Activated naive CD8-positive, alpha-beta T cell treated with anti-CD3 and anti-CD28 coated beads, Interleukin-2, amount 50 U/mL, for 16 hours (primary cell): ENCODE measurements around the gene PPL.
"Not testable (repeated sequence)": the region's sequence is repeated elsewhere in the genome, so short reads cannot be mapped to it uniquely, and the experiment has no call there.

Source experiments
- DNase-seq: peaks from one replicate; pipeline ENCODE4 v3.0.0-alpha.2; 2020; ENCODE audit warnings: low read depth, low spot score

The PPL gene

GRCh38 chr16:4957720-4958509, 21.0 kb upstream of the PPL start, which contains the start of gene SEC14L5:
TSS of gene SEC14L5 (plus strand) at chr16:4958330. CDS start at chr16:4959324, 994 bp downstream.
- DNase-seq = peak; percentile 78

DNA sequence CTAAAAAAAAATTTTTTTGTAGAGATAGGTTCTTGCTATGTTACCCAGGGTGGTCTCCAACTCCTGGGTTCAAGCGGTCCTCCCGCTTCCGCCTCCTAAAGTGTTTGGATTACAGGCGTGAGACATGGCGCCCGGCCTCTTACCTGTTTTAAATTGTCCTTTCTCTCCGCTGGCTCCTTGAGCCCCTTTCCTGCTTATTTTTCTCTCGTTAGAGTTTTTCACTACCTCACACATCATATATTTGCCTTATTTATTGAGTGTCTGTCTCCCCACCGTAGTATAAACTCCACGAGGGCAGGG, 20.4 kb upstream of the PPL start:
- DNase-seq = no peak

DNA sequence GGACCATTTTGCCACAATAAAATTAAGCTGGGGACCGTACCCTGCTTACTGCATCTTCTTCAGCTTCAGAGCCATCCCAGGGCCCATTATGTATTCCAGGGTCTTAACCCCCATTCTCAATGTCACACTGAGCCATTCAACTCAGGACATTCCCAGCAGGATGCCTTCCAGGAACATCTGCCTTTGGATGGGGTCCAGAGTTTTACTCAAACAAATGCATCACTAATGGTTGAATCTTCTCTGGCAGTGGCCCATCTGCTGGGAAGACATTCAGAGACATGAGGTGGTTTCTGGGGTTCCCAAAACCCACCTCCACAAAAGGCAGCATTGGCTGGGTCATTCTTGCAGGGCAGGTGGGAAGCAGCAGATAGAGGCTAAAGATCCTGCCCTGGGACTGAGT, 17.8 kb upstream of the PPL start:
- DNase-seq = no peak

GRCh38 chr16:4951583-4951982, 14.6 kb upstream of the PPL start:
- DNase-seq = not testable (repeated sequence)

DNA sequence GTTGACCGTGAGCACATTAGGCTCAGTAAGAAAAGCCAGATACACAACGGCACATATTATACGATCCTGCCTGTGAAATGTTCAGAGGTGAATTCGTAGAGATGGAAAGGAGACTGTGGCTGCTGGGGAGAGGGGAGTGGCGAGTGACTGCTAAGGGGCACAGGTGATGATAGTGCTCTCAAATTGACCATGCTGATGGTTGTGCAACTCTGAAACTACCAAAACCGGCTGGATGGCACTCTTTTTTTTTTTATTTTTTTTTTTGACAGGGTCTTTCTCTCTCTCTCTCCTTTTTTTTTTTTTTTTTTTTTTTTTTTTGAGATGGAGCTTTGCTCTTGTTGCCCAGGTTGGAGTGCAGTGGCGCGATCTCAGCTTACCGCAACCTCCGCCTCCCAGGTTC, 13.0 kb upstream of the PPL start:
- DNase-seq = no peak

GRCh38 chr16:4948903-4949766, 12.2 kb upstream of the PPL start:
- DNase-seq = no peak

DNA sequence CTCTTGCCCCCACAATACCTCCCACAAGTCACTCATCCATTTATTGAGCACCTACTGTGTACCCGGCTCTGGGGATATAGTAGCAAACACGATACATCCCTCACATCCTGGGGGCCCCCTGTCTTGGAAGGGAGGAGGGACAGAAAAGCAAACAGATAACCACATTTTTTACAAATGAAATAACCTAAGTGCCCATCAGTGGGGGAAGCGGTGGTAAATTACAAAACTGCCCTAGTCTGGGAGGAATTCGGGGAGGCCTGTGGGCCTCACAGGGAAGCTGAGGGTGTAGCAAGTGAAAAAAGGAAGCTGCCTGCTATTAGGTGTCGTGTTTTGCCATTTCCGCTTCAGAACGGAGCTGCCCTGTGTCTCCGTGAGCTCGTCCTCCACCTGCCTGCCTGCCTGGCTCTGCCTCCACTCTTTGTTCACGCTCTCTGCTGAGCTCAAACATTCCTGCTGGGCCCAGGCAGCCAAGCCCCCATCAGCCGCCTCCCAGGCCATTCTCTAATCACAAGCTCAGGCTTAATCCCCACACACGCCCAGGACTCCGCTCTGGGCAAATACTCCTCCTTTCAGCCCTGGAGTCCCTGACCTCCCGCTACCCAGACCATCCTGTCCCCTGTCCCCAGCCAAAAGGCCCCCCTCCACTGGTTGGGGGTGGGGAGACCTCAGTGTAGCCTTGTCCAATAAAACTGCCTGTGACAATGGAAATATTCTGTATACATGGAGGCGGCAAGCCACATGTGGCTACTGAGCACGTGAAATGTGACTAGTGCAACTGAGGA, 11.0 kb upstream of the PPL start:
- no peak for DNase-seq

- no peak for DNase-seq
Observed at GRCh38 chr16:4946917-4947316, 10.0 kb upstream of the PPL start.

GRCh38 chr16:4945560-4946502, 8.9 kb upstream of the PPL start:
- DNase-seq = no peak

- DNase-seq = no peak
Observed at GRCh38 chr16:4944333-4945281, 7.7 kb upstream of the PPL start.

GRCh38 chr16:4942481-4942880, 5.5 kb upstream of the PPL start:
- DNase-seq = no peak

GRCh38 chr16:4940719-4941118, 3.8 kb upstream of the PPL start:
- DNase-seq = no peak

DNA sequence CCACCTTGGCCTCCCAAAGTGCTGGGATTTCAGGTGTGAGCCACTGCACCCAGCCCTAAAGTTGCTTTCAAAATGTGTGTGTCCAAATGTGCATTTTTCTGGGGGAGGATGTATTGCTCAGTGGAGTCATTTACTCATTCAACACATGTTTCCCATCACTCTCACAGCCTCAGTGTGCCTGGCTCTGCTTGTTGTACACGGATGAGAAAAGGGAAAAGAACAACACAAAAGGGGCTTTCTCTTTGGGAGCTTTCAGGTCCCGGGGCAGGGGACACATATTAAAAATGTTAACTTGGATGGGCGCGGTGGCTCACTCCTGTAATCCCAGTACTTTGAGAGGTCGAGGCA, 1.7 kb upstream of the PPL start:
- DNase-seq = no peak

GRCh38 chr16:4937782-4938682, 1.1 kb upstream of the PPL start:
- DNase-seq = no peak

DNA sequence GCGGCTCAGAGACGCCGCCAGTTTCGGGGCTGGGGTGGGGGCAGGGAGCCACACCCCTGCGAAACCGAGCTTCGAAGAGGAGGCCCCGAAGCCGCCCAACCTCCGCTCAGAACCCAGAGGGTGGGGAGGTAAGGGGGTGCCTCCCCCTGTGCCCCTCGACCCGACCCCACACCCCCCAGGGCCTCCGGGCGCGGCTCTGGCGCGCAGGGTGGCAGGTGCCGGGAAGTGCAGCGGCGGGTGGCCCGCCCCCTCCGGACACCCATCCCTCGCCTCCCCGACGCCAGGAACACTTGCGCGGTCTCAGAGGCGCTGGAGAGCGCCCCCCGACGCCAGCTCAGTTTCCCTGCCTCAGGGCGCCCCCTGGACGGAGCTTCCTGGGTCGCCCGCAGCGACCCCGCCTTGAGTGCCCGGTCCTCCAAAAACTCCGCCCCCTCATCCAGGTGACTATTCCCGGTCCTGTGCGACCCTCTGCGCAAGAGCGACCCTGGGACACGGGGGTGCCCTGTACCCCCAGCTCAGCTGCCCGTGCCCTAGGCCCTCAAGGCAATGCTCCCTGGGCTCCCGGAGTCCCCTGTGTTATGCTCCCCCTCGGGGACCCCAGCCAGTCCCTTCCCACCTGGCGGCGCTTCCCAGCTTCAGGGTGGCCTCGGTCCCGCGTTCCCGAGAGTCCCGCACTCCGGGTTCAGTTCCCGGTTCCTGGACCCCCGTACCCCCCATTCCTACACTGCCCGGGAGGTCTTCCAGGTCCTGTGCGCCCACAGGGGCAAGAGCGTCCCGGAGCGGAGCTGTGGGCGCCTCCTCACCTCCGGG, 562 bp downstream of the PPL start:
- DNase-seq = no peak

DNA sequence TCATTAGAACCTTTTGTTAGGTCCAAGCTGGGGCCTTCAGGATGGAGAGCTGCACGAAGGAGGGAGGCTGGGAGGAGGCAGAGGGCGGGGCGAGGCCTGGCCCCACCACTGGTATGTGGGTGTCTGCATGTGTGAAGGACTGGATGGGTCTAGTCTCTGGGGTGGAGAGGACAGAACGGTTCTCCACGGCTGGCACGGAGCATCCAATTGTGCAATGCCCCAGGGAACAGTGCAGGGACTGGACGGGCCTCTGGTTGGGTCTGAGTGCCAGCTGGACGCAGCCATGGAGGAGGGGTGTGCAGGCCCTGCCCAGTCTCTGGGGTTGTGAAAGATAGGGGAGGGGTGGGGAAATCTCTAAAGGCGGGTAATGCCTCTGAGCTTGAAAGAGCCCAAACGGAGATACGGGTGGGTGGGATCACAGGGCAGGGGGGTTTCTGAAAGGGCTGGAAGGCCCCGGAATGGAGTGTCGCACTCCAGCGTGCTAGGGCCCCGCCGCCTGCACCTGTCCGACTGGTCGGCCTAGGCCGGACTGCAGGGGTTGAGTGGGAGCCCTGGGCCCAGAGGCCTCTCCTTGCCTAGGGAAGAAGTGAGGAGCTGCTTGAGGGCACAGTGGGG, 1.6 kb downstream of the PPL start:
- DNase-seq = no peak

GRCh38 chr16:4934591-4934990, 2.4 kb downstream of the PPL start:
- DNase-seq = no peak
